HG03457 (cell line): ENCODE data around the gene FREM2.

Source experiments
- ATAC-seq: cut with Tn5 transposase; IDR thresholded peaks from one replicate; pipeline ENCODE4 v1.9.1; 2021; ENCODE audit warnings: moderate number of reproducible peaks; ENCODE audit not compliant: unreplicated experiment

FREM2 gene

GRCh38 chr13:38758277-38758676 is 71.4 kb downstream of the FREM2 start:
- ATAC-seq = no peak

- ATAC-seq = no peak
These were observed 72.5 kb downstream of the FREM2 start for GRCh38 chr13:38759390-38759789.

GRCh38 chr13:38763446-38764381 is 76.8 kb downstream of the FREM2 start:
- ATAC-seq = no peak

- ATAC-seq = no peak
These were observed 79.9 kb downstream of the FREM2 start for GRCh38 chr13:38766799-38767198.

- ATAC-seq = no peak
These were observed 80.8 kb downstream of the FREM2 start for GRCh38 chr13:38767506-38768265.

GRCh38 chr13:38769526-38769925 is 82.6 kb downstream of the FREM2 start:
- no peak for ATAC-seq

GRCh38 chr13:38775085-38775484 is 88.2 kb downstream of the FREM2 start:
- ATAC-seq = no peak

GRCh38 chr13:38777347-38778119 is 90.7 kb downstream of the FREM2 start:
- ATAC-seq = no peak

GRCh38 chr13:38781539-38781938 is 94.7 kb downstream of the FREM2 start:
- ATAC-seq = no peak

GRCh38 chr13:38784036-38784880 is 97.4 kb downstream of the FREM2 start:
- ATAC-seq = no peak

GRCh38 chr13:38785042-38785441 is 98.2 kb downstream of the FREM2 start:
- no peak for ATAC-seq

- no peak for ATAC-seq
These were observed 98.6 kb downstream of the FREM2 start for GRCh38 chr13:38785490-38785889.

GRCh38 chr13:38787550-38787949 is 100.7 kb downstream of the FREM2 start:
- ATAC-seq = no peak

GRCh38 chr13:38796890-38797289 is 110.0 kb downstream of the FREM2 start:
- no peak for ATAC-seq

GRCh38 chr13:38803531-38803930 is 116.7 kb downstream of the FREM2 start:
- ATAC-seq = no peak

GRCh38 chr13:38804061-38804460 is 117.2 kb downstream of the FREM2 start:
- ATAC-seq = no peak

GRCh38 chr13:38804536-38804935 is 117.7 kb downstream of the FREM2 start:
- ATAC-seq = no peak

GRCh38 chr13:38814331-38814730 is 127.5 kb downstream of the FREM2 start:
- ATAC-seq = no peak

GRCh38 chr13:38819053-38819452 is 132.2 kb downstream of the FREM2 start:
- ATAC-seq = no peak

- no peak for ATAC-seq
These were observed 132.7 kb downstream of the FREM2 start for GRCh38 chr13:38819596-38819995.
